Hepatocyte (in vitro differentiated cells): ENCODE measurements around the gene TNFAIP6. TPM values are rescaled to one million over a fixed set of nuclear protein-coding genes. Genes with fewer than 3 reads are reported as not detected.

Experiments used
- DNase-seq: peaks from one replicate; pipeline ENCODE4 v3.0.0-alpha.2; 2016; ENCODE audit warnings: low spot score
- H2AFZ ChIP-seq: fragments of 200-600 bp; sonication (generic); 2 replicates; pipeline ENCODE4 v1.6.0; 2016; ENCODE audit warnings: antibody characterized with exemption, mild to moderate bottlenecking
- H3K27ac ChIP-seq: fragments of 200-600 bp; sonication (generic); 2 replicates; pipeline ENCODE4 v1.5.1; 2016; ENCODE audit warnings: mild to moderate bottlenecking
- H3K27me3 ChIP-seq: fragments of 200-600 bp; sonication (generic); 2 replicates; pipeline ENCODE4 v1.6.1; 2016
- H3K36me3 ChIP-seq: fragments of 200-600 bp; sonication (generic); replicated peaks from 2 replicates; pipeline ENCODE4 v1.5.1; 2016; ENCODE audit warnings: low read depth; ENCODE audit not compliant: insufficient read depth
- H3K4me1 ChIP-seq: fragments of 200-600 bp; sonication (generic); 2 replicates; pipeline ENCODE4 v1.5.1; 2016; ENCODE audit warnings: mild to moderate bottlenecking, moderate library complexity; ENCODE audit not compliant: insufficient read depth
- H3K4me2 ChIP-seq: fragments of 200-600 bp; sonication (generic); 2 replicates; pipeline ENCODE4 v1.6.0; 2016
- H3K4me3 ChIP-seq: fragments of 200-600 bp; sonication (generic); 2 replicates; pipeline ENCODE4 v1.5.1; 2016; ENCODE audit warnings: mild to moderate bottlenecking
- H3K79me2 ChIP-seq: fragments of 200-600 bp; sonication (generic); 2 replicates; pipeline ENCODE4 v1.6.0; 2017; ENCODE audit warnings: mild to moderate bottlenecking
- H3K9me2 ChIP-seq: fragments of 200-600 bp; sonication (generic); replicated peaks from 2 replicates; pipeline ENCODE4 v1.6.0; 2017; ENCODE audit warnings: mild to moderate bottlenecking; ENCODE audit not compliant: insufficient read depth
- H3K9me3 ChIP-seq: fragments of 200-600 bp; sonication (generic); 2 replicates; pipeline ENCODE4 v1.5.1; 2016; ENCODE audit warnings: low read depth, mild to moderate bottlenecking
- H4K20me1 ChIP-seq: fragments of 200-600 bp; sonication (generic); 2 replicates; pipeline ENCODE4 v1.6.0; 2016; ENCODE audit warnings: mild to moderate bottlenecking; ENCODE audit not compliant: insufficient read depth, poor library complexity, severe bottlenecking
- EZH2 ChIP-seq: fragments of 200-600 bp; sonication (generic); IDR thresholded peaks from 2 replicates; pipeline ENCODE4 v1.6.1; 2016; ENCODE audit warnings: antibody characterized with exemption, mild to moderate bottlenecking, borderline replicate concordance
- EZH2phosphoT487 ChIP-seq: fragments of 200-600 bp; sonication (generic); IDR thresholded peaks from one replicate; pipeline ENCODE4 v1.6.1; 2018; ENCODE audit warnings: antibody characterized with exemption, mild to moderate bottlenecking, low read depth, moderate library complexity; ENCODE audit not compliant: unreplicated experiment, severe bottlenecking
- WGBS: methylation state at CpG from one replicate; pipeline ENCODE4 v1.1.6; 2016; ENCODE audit warnings: low lambda C conversion rate; ENCODE audit errors: missing lambda C conversion rate; 5-methylcytosine and 5-hydroxymethylcytosine counted together
- polyA plus RNA-seq: library from polyadenylated mRNA; unstranded; fragments of >200 nt; fragmentation: Nextera tagmentation; extraction: Ambion mirVana; gene quantifications from 2 replicates; pipeline ENCODE4 v1.2.1, GENCODE V29; 2016
- total RNA-seq: library from RNA; depleted of rRNA; stranded (reverse); fragments of >200 nt; gene quantifications from 2 replicates; pipeline ENCODE4 v1.2.3, GENCODE V29; 2014
- TF ChIP-seq, protein P1 (sequence below): fragments of 200-600 bp; sonication (generic); IDR thresholded peaks from 2 replicates; pipeline ENCODE4 v1.5.1; 2016; ENCODE audit warnings: antibody characterized with exemption, mild to moderate bottlenecking; ENCODE audit not compliant: poor library complexity

The TNFAIP6 gene
- total and polyA plus RNA-seq, 2 experiments from 2014 or later: 10.5 to 13.0 TPM

DNA sequence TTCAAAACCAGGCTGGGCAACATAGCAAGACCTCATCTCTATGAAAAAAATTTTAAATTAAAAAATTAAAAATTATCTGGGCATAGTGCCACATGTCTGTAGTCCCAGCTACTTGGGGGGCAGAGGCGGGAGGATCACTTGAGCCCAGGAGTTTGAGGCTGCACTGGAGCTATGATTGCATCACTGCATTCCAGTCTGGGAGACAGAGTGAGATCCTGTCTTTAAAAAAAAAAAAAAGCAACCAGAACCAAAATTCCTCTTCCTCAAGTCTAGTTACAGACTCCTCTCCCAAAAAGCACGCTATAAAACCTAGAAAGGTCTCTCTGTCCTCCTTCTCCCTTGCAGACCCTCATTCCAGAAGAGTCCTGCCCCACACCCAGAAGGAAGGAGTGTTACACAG lies 23.9 kb downstream of the TNFAIP6 start:
- H3K27me3 ChIP-seq: no peaks in the 10 kb centered on the region
- H4K20me1 ChIP-seq: no peaks in the 10 kb centered on the region
- TF ChIP-seq EZH2: no peak
- TF ChIP-seq EZH2phosphoT487: no peak
- TF ChIP-seq, protein P1, sequence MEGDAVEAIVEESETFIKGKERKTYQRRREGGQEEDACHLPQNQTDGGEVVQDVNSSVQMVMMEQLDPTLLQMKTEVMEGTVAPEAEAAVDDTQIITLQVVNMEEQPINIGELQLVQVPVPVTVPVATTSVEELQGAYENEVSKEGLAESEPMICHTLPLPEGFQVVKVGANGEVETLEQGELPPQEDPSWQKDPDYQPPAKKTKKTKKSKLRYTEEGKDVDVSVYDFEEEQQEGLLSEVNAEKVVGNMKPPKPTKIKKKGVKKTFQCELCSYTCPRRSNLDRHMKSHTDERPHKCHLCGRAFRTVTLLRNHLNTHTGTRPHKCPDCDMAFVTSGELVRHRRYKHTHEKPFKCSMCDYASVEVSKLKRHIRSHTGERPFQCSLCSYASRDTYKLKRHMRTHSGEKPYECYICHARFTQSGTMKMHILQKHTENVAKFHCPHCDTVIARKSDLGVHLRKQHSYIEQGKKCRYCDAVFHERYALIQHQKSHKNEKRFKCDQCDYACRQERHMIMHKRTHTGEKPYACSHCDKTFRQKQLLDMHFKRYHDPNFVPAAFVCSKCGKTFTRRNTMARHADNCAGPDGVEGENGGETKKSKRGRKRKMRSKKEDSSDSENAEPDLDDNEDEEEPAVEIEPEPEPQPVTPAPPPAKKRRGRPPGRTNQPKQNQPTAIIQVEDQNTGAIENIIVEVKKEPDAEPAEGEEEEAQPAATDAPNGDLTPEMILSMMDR: no peak
- no peak overlapping the region for H3K4me2 ChIP-seq
- no peaks in the 10 kb centered on the region for H3K9me3 ChIP-seq
- H3K4me3 ChIP-seq: no peak overlapping the region
- no peaks in the 10 kb centered on the region for H3K79me2 ChIP-seq
- no peak overlapping the region for H3K27ac ChIP-seq
- 77% methylated on average over 2 of the region's 2 CpGs for WGBS
- H3K4me1 ChIP-seq: no peaks in the 10 kb centered on the region
- DNase-seq: no peak
- no peaks in the 10 kb centered on the region for H3K36me3 ChIP-seq
- H2AFZ ChIP-seq: no peak overlapping the region
- H3K9me2 ChIP-seq: no peaks in the 10 kb centered on the region

DNA sequence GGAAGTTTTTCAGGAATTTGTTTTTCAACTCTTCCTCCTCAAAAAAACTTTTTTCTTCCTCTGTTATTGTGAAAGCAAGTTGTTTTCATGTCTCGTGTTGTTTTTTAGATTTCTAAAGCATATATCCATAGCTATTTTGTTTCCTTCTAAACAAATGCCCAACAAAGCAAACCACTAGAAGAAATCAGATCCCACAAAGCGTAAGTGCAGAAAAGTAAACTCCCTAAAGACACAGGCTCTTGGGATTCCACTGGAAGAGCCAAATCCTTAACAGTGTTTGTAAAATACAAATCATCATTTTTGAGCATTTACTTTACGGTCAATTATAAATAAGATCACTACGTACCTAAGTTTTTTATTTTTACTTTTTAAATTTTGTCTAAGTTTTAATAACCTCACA lies 30.6 kb downstream of the TNFAIP6 start:
- H3K27ac ChIP-seq: no peak overlapping the region
- no peak overlapping the region for H3K4me3 ChIP-seq
- DNase-seq: no peak
- no peaks in the 10 kb centered on the region for H3K79me2 ChIP-seq
- H3K27me3 ChIP-seq: no peaks in the 10 kb centered on the region
- no peak overlapping the region for H3K4me2 ChIP-seq
- H3K9me3 ChIP-seq: no peaks in the 10 kb centered on the region
- no peaks in the 10 kb centered on the region for H3K4me1 ChIP-seq
- WGBS: 54% methylated on average over 4 of the region's 4 CpGs
- no peaks in the 10 kb centered on the region for H4K20me1 ChIP-seq
- TF ChIP-seq EZH2phosphoT487 (no peak), EZH2 (no peak)
- TF ChIP-seq, protein P1: no peak
- H2AFZ ChIP-seq: no peak overlapping the region
- no peaks in the 10 kb centered on the region for H3K9me2 ChIP-seq
- no peaks in the 10 kb centered on the region for H3K36me3 ChIP-seq

DNA sequence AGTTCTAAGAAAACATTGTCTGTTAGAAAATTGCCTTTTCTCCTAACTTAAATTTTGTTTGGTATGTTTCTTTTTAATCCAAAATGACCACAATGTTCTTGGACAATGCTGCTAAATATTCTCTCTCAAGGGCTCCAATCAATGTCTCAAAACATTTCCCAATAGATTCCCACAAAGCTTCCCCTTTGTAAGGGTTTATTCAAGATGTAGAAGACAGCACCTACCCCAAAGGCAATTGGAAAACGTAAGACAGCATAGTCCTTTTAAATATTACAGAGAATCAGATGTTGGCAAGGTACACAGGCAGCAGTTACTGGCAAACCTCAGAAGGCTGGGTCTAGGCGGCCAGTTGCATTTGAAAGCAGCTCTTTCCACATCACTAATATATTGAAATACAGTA lies 34.0 kb downstream of the TNFAIP6 start:
- Histone ChIP-seq H3K79me2 (no peaks in the 10 kb centered on the region), H3K9me3 (no peaks in the 10 kb centered on the region), H4K20me1 (no peaks in the 10 kb centered on the region), H3K27me3 (no peaks in the 10 kb centered on the region), H2AFZ (no peak overlapping the region), H3K4me2 (no peak overlapping the region), H3K27ac (no peak overlapping the region), H3K9me2 (no peaks in the 10 kb centered on the region), H3K4me1 (no peaks in the 10 kb centered on the region), H3K4me3 (no peak overlapping the region), H3K36me3 (no peaks in the 10 kb centered on the region)
- no peak for TF ChIP-seq EZH2phosphoT487
- TF ChIP-seq EZH2: no peak
- TF ChIP-seq, protein P1: no peak
- WGBS: 83% methylated on average over 2 of the region's 2 CpGs
- DNase-seq: no peak

DNA sequence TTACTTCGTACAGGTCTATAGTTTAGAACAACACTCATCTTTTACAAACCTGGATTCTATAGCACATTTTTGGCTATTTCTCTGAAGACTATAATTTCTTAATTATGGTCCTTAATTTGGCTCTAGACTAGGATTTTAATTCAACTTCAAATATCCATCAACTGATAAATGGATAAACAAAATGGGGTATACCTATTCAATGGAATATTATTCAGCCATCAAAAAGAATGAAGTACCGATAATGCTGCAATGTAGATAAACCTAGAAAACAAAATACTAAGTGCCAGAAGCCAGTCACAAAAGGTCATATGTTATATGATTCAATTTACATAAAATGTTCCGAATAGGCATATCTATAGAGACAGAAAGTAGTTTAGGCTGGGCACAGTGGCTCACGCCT lies 37.1 kb downstream of the TNFAIP6 start:
- WGBS: 97% methylated on average over 4 of the region's 4 CpGs
- DNase-seq: no peak
- Histone ChIP-seq H3K27ac (no peak overlapping the region), H3K4me3 (no peak overlapping the region), H2AFZ (no peak overlapping the region), H4K20me1 (no peaks in the 10 kb centered on the region), H3K4me2 (no peak overlapping the region), H3K27me3 (no peaks in the 10 kb centered on the region), H3K4me1 (no peaks in the 10 kb centered on the region), H3K9me3 (no peaks in the 10 kb centered on the region), H3K9me2 (no peaks in the 10 kb centered on the region), H3K79me2 (no peaks in the 10 kb centered on the region), H3K36me3 (no peaks in the 10 kb centered on the region)
- TF ChIP-seq, protein P1: no peak
- no peak for TF ChIP-seq EZH2phosphoT487
- TF ChIP-seq EZH2: no peak
